Colonic mucosa (tissue), 4 donors: ENCODE data around the gene PERM1. TPM values are rescaled to one million over a fixed set of nuclear protein-coding genes. Genes with fewer than 3 reads are reported as not detected.

Source experiments
- DNase-seq: peaks from one replicate; pipeline ENCODE4 v3.0.0-alpha.2; 2020
- H3K27ac ChIP-seq: fragments of 200-600 bp; one replicate; pipeline ENCODE4 v1.8.0; 2021
- H3K27me3 ChIP-seq: fragments of 200-600 bp; one replicate; pipeline ENCODE4 v1.8.0; 2021
- H3K36me3 ChIP-seq: fragments of 200-600 bp; one replicate; pipeline ENCODE4 v1.8.0; 2021
- H3K4me1 ChIP-seq: fragments of 200-600 bp; one replicate; pipeline ENCODE4 v1.8.0; 2021; ENCODE audit warnings: mild to moderate bottlenecking
- H3K4me3 ChIP-seq: fragments of 200-600 bp; one replicate; pipeline ENCODE4 v1.8.0; 2021
- H3K9ac ChIP-seq, 2 donors: one replicate each; pipeline ENCODE4 v1.7.0; 2013; ENCODE audit warnings: control low read depth in 2 of 2, low read depth in 2 of 2, low read length in 2 of 2
- H3K9me3 ChIP-seq: fragments of 200-600 bp; one replicate; pipeline ENCODE4 v1.8.0; 2021
- intact Hi-C: fragments of 100-400 bp; cut with DNase I; formaldehyde crosslinking; loops from one replicate; pipeline ENCODE4 v1.14.1; 2022
- total RNA-seq, 2 donors: library from RNA; stranded (reverse); fragmentation: NEBNext Ultra II Directional in 1 of 2; extraction: Animal tissue kit (Norgen Biotek cat#: 25700) in 1 of 2; gene quantifications; one replicate each; pipeline ENCODE4 v1.2.1, GENCODE V29; 2021
- TF ChIP-seq, protein P1 (sequence below): fragments of 200-600 bp; IDR thresholded peaks from one replicate; pipeline ENCODE4 v1.8.0; 2022; ENCODE audit warnings: antibody characterized with exemption, mild to moderate bottlenecking
- donor health status: healthy.
- donor health status: DM: no; HTN: no; CAD: no.
- donor health status: DM: no; HTN: no; CAD: no.

The PERM1 gene
- total RNA-seq, 2 donors from 2014 or later = not detected

DNA sequence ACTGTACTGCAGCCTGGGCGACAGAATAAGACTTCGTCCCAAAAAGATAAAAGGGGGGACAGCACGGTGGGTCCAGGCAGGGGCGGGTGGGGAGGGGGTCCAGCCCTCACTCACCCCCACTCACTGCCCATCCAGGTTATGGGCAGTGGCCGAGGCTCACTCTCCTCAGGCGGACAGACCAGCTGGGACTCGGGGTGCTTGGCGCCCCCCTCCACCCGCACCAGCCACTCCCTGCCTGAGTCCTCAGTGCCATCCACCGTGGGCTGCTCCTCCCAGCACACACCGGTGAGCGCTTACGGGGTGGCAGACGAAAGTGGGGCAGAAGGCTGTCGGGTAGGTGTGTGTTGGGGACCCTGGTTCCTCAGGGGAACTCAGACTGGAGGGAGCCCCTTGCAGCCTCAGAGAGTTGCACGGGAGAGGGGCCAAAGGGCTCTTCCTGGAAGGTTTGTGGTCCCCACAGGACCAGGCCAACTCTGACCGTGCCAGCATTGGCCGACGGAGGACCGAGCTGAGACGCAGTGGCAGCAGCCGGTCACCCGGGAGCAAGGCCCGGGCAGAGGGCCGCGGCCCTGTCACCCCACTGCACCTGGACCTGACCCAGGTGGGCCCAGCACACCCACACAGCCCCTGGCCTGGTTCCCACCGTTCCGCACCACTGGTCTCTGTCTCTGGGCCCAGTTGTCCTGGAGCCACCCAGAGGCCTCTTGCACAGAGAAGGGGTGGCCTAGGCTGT lies 9.0 kb downstream of the PERM1 start:
- DNase-seq = no peak
- Histone ChIP-seq H3K9ac (no peak overlapping the region), H3K4me1 (peaks cover 3% of the 10 kb centered on the region), H3K36me3 (no peaks in the 10 kb centered on the region), H3K27me3 (peaks cover 32% of the 10 kb centered on the region), H3K4me3 (no peak overlapping the region), H3K9me3 (no peaks in the 10 kb centered on the region), H3K27ac (no peak overlapping the region)
- TF ChIP-seq, protein P1, sequence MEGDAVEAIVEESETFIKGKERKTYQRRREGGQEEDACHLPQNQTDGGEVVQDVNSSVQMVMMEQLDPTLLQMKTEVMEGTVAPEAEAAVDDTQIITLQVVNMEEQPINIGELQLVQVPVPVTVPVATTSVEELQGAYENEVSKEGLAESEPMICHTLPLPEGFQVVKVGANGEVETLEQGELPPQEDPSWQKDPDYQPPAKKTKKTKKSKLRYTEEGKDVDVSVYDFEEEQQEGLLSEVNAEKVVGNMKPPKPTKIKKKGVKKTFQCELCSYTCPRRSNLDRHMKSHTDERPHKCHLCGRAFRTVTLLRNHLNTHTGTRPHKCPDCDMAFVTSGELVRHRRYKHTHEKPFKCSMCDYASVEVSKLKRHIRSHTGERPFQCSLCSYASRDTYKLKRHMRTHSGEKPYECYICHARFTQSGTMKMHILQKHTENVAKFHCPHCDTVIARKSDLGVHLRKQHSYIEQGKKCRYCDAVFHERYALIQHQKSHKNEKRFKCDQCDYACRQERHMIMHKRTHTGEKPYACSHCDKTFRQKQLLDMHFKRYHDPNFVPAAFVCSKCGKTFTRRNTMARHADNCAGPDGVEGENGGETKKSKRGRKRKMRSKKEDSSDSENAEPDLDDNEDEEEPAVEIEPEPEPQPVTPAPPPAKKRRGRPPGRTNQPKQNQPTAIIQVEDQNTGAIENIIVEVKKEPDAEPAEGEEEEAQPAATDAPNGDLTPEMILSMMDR = no peak
- intact Hi-C loops = no loop called here

- no peak overlapping the region for H3K4me3 ChIP-seq
- TF ChIP-seq, protein P1 = no peak
- H3K4me1 ChIP-seq = peaks cover 7% of the 10 kb centered on the region
- H3K9ac ChIP-seq = no peak overlapping the region
- no peaks in the 10 kb centered on the region for H3K9me3 ChIP-seq
- peaks cover 36% of the 10 kb centered on the region for H3K27me3 ChIP-seq
- intact Hi-C loops = no loop called here
- no peak for DNase-seq
- H3K27ac ChIP-seq = no peak overlapping the region
- no peaks in the 10 kb centered on the region for H3K36me3 ChIP-seq
These were observed 10.0 kb downstream of the PERM1 start for GRCh38 chr1:971751-972506.

DNA sequence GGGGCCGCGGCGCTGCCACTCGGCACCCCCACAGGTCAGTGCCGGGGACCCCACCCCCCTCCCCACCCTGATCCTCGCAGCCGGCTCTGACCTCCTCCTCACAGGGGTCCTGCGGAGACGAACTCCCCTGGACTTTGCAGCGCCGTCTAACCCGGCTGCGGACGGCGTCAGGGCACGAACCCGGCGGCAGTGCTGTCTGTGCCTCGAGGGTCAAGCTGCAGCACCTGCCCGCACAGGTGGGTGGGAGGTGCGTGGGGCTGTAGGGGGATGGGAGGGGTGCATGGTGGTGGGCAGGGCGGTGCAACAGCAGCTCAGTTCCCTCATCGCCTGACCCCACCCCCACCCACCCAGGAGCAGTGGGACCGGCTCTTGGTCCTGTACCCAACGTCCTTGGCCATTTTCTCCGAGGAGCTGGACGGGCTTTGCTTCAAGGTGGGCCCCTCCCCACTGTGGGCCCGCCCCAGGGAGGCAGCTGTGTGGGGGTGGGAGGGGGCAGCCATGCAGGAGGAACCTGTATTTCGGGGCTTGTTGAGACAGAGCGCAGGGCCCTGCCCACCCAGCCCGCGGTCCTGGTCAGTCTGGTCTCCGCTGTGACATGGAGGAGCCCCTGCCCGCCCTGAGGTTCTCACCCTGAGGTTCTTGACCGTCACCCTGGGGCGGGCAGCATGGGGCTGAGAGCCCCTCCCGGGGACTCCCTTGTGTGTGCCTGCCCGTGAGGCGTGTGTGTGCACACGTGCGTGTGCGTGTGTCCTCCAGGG lies 10.7 kb downstream of the PERM1 start:
- Histone ChIP-seq H3K4me3 (no peak overlapping the region), H3K4me1 (peaks cover 9% of the 10 kb centered on the region), H3K27ac (no peak overlapping the region), H3K9me3 (no peaks in the 10 kb centered on the region), H3K36me3 (no peaks in the 10 kb centered on the region), H3K9ac (no peak overlapping the region), H3K27me3 (peaks cover 36% of the 10 kb centered on the region)
- intact Hi-C loops = no loop called here
- TF ChIP-seq, protein P1 = no peak
- no peak for DNase-seq

- Histone ChIP-seq H3K4me3 (no peak overlapping the region), H3K36me3 (no peaks in the 10 kb centered on the region), H3K27ac (no peak overlapping the region), H3K27me3 (peaks cover 36% of the 10 kb centered on the region), H3K4me1 (peaks cover 12% of the 10 kb centered on the region), H3K9me3 (no peaks in the 10 kb centered on the region), H3K9ac (no peak overlapping the region)
- TF ChIP-seq, protein P1 = no peak
- DNase-seq = no peak
- intact Hi-C loops = no loop called here
These were observed 11.5 kb downstream of the PERM1 start for GRCh38 chr1:970242-970972.

DNA sequence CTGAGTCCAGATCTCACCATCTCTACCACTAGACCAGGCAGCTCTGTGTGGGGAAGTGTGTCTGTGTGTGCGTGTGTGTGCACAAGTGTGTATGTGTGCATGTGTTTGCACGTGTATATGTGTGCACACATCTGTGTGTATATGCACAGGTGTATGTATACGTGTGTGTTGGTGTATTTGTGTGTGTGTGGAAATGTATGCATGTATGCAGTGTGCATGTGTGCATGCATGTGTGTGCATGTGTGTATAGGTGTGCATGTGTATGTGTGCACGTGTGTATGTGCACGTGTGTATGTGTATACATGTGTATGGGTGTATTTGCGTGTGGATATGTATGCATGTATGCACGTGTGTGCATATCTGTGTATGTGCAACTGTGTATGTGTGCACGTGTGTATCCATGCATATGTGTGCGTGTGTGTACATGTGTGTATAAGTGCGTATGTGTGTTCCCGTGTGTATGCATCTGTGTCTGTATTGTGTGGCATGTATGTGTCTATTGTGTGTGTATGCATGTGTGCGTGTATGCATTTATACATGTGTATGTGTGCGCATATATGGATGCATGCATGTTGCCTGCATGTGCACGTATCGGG lies 12.5 kb downstream of the PERM1 start:
- Histone ChIP-seq H3K27me3 (peaks cover 36% of the 10 kb centered on the region), H3K27ac (no peak overlapping the region), H3K9me3 (no peaks in the 10 kb centered on the region), H3K4me3 (no peak overlapping the region), H3K4me1 (peaks cover 12% of the 10 kb centered on the region), H3K36me3 (no peaks in the 10 kb centered on the region), H3K9ac (no peak overlapping the region)
- DNase-seq = no peak
- TF ChIP-seq, protein P1 = no peak
- intact Hi-C loops = no loop called here
